Fibroblast of mammary gland (primary cell): Measurements from ENCODE around the gene NR5A2.

Experiments used
- DNase-seq: peaks from one replicate; pipeline ENCODE4 v3.0.0-alpha.2; 2010; ENCODE audit warnings: low read depth
- H3K4me3 ChIP-seq: 2 replicates; pipeline ENCODE4 v1.5.1; 2011; ENCODE audit warnings: low read depth, mild to moderate bottlenecking, low read length, moderate library complexity; ENCODE audit not compliant: control insufficient read depth
- TF ChIP-seq, protein P1 (sequence below): conservative IDR thresholded peaks from 2 replicates; pipeline ENCODE4 v1.5.1; 2011; ENCODE audit warnings: low read depth, low read length, inconsistent platforms; ENCODE audit not compliant: control insufficient read depth, insufficient read depth

NR5A2 gene

DNA sequence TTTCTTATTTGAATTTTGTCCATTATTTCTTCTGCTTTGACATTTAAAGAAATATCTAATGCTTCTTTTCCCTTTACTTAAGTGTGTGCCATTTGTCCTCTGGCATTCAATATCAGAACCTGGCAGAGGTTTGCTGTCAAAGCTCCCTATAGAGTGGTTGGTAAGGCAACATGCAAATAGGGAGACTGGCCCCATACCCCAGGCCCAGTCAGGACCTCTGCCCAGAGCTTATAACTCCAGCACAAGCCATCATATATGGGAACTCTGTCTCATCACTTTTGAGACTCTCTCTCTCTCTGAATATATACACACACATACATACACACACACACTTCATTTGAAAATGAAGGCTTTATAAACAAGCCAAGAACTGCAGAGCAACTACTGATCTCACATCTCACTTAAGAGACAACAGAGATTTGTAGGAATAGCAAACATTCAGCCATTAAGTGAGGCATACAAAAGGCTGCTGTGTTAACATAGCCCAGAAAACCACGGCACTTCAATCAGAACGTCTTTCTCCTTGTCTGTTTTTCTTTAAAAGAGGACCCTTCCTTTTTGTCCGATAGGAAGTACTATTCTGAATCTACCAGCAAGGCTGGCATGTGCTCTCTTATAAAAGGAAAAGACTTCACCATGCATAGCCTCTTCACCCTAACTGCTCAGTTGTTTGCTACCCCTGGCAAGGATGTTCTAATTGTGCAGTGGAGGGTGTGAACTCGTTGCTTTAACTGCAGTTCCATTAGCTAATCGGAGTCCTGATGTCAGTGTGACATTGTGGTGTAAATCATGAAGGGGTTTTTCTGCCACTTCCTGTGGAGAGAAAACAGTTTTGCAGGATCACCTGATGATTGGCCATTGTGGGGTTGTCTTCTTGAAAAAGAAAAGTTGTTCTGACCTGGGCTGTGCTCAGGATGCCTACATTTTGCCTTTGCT, 101.7 kb downstream of the NR5A2 start:
- DNase-seq: no peak
- H3K4me3 ChIP-seq: no peak overlapping the region
- TF ChIP-seq, protein P1, sequence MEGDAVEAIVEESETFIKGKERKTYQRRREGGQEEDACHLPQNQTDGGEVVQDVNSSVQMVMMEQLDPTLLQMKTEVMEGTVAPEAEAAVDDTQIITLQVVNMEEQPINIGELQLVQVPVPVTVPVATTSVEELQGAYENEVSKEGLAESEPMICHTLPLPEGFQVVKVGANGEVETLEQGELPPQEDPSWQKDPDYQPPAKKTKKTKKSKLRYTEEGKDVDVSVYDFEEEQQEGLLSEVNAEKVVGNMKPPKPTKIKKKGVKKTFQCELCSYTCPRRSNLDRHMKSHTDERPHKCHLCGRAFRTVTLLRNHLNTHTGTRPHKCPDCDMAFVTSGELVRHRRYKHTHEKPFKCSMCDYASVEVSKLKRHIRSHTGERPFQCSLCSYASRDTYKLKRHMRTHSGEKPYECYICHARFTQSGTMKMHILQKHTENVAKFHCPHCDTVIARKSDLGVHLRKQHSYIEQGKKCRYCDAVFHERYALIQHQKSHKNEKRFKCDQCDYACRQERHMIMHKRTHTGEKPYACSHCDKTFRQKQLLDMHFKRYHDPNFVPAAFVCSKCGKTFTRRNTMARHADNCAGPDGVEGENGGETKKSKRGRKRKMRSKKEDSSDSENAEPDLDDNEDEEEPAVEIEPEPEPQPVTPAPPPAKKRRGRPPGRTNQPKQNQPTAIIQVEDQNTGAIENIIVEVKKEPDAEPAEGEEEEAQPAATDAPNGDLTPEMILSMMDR: no peak

DNA sequence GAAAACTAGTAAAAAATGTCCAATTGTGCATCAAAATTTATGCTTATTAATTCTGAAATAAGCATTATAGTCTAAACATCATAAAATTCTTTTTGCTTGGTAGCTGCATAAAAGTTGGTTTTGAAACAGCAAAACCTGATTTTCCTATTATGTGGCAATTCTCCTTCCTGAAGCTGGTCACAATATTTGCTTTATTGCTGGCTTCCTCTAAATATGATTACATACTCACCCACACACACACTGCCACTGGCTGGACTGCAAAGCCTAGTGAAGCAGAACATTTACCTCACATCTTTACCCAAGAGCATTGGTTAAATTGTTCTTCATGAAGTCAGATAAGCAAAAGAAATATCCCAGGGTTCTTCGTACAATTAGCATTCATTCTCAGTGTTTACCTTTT, 103.0 kb downstream of the NR5A2 start:
- H3K4me3 ChIP-seq: no peak overlapping the region
- TF ChIP-seq, protein P1: no peak
- no peak for DNase-seq

DNA sequence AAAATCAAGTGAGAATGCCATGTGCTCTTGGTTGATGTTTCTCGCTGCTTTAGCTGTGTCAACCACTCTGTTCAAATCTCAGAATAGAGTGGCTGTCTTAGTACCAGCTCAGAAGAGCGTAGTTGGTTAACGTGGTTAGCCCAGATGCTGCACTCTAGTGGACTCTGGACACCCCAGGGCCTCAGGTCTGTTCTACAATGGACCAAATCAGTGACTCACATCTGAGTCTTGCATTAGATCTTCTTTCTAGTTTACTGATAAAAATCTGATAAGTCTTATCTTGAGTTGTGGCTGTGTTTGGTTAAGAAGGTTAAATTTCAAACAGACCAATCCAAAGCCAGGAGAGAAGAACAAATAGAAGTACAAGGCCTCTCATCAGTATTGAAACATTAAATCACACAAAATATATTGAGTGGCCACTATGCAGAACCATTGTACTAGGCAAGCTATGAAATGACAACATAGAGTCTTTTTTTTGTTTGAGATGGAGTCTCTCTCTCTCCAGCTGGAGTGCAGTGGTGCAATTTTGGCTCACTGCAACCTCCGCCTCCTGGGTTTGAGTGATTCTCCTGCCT, 104.1 kb downstream of the NR5A2 start:
- no peak overlapping the region for H3K4me3 ChIP-seq
- no peak for DNase-seq
- TF ChIP-seq, protein P1: no peak

DNA sequence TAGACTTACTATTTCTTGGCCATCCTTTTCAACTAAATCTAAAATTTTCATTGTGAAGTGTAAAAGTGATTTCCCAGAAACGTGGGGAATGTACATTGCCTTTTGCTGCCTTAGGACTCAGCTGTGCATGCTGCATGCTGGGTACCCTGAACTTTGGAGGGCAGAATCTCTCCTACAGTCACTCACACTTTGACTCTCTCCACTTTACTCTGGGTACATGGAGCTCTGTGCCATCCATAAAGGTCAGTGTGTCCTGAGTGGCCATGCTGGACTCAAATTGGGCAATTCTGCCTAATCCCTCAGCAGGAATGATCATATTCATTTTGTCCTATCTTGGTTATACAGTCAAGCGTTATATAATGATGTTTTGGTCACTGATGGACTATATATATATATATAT, 105.6 kb downstream of the NR5A2 start:
- TF ChIP-seq, protein P1: no peak
- no peak overlapping the region for H3K4me3 ChIP-seq
- no peak for DNase-seq

DNA sequence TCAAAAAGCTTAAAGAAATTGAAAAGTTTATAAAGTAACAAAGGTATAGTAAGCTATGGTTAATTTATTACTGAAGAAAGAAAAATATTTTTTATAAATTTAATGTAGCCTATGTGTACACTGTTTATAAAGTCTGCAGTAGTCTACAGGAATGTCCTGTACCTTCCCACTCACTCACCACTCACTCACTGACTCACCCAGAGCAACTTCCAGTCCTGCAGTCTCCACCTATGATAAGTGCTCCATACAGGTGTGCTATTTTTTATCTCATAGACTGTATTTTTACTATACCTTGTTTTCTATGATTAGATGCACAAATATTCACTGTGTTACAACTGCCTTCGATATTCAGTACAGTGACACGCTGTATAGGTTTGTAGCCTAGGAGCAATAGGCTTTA, 106.6 kb downstream of the NR5A2 start:
- DNase-seq: no peak
- TF ChIP-seq, protein P1: no peak
- H3K4me3 ChIP-seq: no peak overlapping the region

DNA sequence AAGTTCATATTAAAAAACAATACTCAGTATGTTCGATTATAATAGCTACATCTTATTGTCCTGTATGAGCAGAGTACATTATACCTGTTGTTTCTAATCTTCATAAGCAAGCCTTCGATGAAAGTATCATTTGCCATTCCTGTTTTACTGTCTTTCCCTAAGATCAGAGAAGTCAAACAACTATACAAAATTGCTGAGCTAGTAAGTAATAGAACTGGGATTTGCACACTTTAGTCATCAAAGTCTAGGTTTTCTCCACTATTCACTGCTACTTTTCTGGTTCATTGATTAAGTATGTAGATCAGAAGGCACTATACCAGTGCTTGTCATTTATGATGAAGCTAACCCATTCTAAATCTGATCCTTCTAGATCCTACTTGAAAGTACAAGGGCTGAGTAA, 108.9 kb downstream of the NR5A2 start:
- TF ChIP-seq, protein P1: no peak
- H3K4me3 ChIP-seq: no peak overlapping the region
- no peak for DNase-seq
